Right atrium auricular region (tissue), 2 donors: ENCODE results near the gene CACNA2D2. TPM values are rescaled to one million over a fixed set of nuclear protein-coding genes. Genes with fewer than 3 reads are reported as not detected.

ENCODE experiments used
- DNase-seq: peaks from one replicate; pipeline ENCODE4 v3.0.0-alpha.2; 2019; ENCODE audit warnings: low spot score
- H3K27ac ChIP-seq, 2 donors: fragments of 200-600 bp; sonication (generic); 1 replicate in 1 of 2; 2 replicates in 1 of 2; pipeline ENCODE4 v1.5.1; 2016 to 2019
- H3K27me3 ChIP-seq, 2 donors: fragments of 200-600 bp; sonication (generic); one replicate each; pipeline versions ENCODE4 v1.5.1 to v1.6.0; 2017 to 2019
- H3K36me3 ChIP-seq: fragments of 200-600 bp; sonication (generic); one replicate; pipeline ENCODE4 v1.5.1; 2016
- H3K4me1 ChIP-seq, 2 donors: fragments of 200-600 bp; sonication (generic); one replicate each; pipeline versions ENCODE4 v1.5.1 to v1.6.0; 2017 to 2019
- H3K4me3 ChIP-seq, 2 donors: fragments of 200-600 bp; sonication (generic); 1 replicate in 1 of 2; 2 replicates in 1 of 2; pipeline ENCODE4 v1.5.1; 2017 to 2019; ENCODE audit warnings: mild to moderate bottlenecking in 1 of 2, moderate library complexity in 1 of 2
- H3K9me3 ChIP-seq, 2 donors: fragments of 200-600 bp; sonication (generic); one replicate each; pipeline ENCODE4 v1.5.1; 2019
- total RNA-seq, 2 donors: library from RNA; depleted of rRNA; stranded (reverse); fragments of >200 nt; gene quantifications; one replicate each; pipeline ENCODE4 v1.1.0, GENCODE V29; 2016
- TF ChIP-seq, protein P1 (sequence below), 2 donors: fragments of 200-600 bp; sonication (generic); IDR thresholded peaks; one replicate each; pipeline ENCODE4 v1.5.1; 2019; ENCODE audit warnings: antibody characterized with exemption in 2 of 2

The CACNA2D2 gene
- total RNA-seq, 2 donors from 2014 or later, result 3.7 to 6.2 TPM

DNA sequence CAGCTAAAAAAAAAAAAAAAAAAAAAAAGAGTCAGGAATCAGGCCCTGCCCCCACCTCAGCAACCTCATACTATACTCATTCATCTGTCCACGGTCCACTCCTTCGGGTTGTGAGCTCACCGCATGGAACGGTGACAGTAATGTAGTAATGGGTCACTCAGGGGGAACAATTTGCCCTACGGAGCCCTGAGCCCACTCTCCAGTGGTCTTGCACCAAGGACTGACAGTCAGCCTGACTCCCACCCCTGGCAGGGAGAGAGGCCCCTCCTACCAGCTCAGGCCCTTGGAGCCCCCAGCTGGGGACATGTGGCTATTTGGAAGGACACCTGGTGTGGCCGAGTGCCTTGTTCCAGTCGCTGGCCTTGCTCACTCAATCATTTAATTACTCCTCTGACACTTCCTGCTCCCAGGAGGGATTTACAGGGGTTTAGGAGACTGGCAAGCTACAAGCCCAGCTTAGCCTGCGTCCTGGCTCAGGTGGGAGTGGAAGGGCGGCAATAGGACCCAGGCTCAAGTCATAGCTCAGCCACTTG lies 19.9 kb upstream of the CACNA2D2 start:
- TF ChIP-seq, protein P1, sequence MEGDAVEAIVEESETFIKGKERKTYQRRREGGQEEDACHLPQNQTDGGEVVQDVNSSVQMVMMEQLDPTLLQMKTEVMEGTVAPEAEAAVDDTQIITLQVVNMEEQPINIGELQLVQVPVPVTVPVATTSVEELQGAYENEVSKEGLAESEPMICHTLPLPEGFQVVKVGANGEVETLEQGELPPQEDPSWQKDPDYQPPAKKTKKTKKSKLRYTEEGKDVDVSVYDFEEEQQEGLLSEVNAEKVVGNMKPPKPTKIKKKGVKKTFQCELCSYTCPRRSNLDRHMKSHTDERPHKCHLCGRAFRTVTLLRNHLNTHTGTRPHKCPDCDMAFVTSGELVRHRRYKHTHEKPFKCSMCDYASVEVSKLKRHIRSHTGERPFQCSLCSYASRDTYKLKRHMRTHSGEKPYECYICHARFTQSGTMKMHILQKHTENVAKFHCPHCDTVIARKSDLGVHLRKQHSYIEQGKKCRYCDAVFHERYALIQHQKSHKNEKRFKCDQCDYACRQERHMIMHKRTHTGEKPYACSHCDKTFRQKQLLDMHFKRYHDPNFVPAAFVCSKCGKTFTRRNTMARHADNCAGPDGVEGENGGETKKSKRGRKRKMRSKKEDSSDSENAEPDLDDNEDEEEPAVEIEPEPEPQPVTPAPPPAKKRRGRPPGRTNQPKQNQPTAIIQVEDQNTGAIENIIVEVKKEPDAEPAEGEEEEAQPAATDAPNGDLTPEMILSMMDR (IDR thresholded peaks at IDR 0.05), result no peak
- no peak for DNase-seq
- Histone ChIP-seq H3K36me3 (no peaks in the 10 kb centered on the region), H3K27me3 (no peaks in the 10 kb centered on the region), H3K9me3 (no peaks in the 10 kb centered on the region), H3K27ac (no peak overlapping the region), H3K4me1 (no peaks in the 10 kb centered on the region), H3K4me3 (no peak overlapping the region)

DNA sequence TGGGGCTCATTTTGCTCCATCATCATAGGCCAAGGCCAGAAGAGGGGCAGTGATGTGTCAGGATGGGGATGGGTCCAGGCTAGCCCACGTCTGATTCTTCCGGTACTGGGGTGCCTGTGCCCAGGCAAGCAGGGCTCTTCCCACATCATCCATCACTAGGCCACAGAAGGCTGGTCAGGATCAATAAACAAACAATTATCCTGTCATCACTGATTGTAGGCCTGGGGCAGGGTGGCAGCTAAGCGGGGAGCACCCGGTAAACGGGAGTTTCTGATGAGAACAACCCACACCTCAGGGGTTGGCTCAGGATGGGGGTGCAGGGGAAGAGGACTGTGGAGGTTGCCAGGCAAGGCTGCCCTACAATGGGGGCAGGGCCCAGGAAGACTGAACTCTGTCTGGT lies 18.1 kb upstream of the CACNA2D2 start:
- Histone ChIP-seq H3K27ac (no peak overlapping the region), H3K4me1 (peaks cover 0 to 6% of the 10 kb centered on the region in 2 donors), H3K27me3 (no peaks in the 10 kb centered on the region), H3K36me3 (no peaks in the 10 kb centered on the region), H3K9me3 (no peaks in the 10 kb centered on the region), H3K4me3 (no peak overlapping the region)
- TF ChIP-seq, protein P1 (IDR thresholded peaks at IDR 0.05), result no peak
- no peak for DNase-seq

DNA sequence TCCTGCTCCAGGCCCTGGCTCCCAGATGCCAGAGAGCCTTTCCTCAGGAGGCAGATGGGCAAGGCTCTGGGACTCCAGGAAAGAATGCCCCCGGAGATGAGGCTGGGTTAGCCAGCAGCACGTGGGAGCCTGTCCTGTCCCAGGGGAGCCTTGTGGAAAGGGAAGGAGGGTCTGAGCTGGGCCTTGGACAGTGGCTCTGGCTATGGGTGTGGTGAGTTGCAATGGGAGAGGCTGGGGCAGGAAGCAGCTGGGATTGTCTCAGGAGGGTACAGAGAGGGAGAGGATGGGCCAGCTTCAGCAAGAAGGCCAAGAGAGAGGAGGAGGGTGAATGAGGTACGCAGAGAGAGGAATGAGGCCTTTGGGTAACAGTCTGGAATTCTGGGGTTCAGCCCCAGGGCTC lies 17.4 kb upstream of the CACNA2D2 start:
- Histone ChIP-seq H3K36me3 (no peaks in the 10 kb centered on the region), H3K9me3 (no peaks in the 10 kb centered on the region), H3K27me3 (no peaks in the 10 kb centered on the region), H3K27ac (no peak overlapping the region), H3K4me3 (no peak overlapping the region), H3K4me1 (peaks cover 0 to 13% of the 10 kb centered on the region in 2 donors)
- DNase-seq, result no peak
- TF ChIP-seq, protein P1 (IDR thresholded peaks at IDR 0.05), result no peak

DNA sequence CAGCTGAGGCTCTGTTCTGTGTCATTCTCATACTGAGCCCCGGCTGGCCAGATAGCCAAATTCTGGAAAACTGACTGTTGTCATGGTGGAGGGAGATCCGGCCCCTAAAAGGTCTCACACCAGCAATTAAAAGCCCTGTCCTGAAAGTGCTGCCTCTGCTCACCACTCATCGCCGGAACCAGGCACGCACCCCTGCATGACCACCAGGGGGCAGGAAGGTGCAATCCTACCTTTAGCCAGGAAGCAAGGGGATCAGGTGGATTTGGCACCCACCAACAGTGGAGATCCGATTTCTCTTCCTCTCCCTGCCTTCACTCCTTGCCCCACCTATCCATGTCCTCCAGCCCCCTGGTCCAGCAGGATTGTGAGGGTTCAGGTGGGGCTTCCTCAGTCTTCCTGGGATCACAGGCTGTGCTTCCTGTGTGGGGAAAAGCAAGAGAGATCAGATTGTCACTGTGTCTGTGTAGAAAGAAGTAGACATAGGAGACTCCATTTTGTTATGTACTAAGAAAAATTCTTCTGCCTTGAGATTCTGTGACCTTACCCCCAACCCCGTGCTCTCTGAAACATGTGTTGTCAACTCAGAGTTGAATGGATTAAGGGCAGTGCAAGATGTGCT lies 16.1 kb upstream of the CACNA2D2 start:
- DNase-seq, result peak; percentile 71
- Histone ChIP-seq H3K27ac (no peak overlapping the region), H3K9me3 (no peaks in the 10 kb centered on the region), H3K4me1 (peaks cover 0 to 21% of the 10 kb centered on the region in 2 donors), H3K4me3 (no peak overlapping the region), H3K36me3 (no peaks in the 10 kb centered on the region), H3K27me3 (no peaks in the 10 kb centered on the region)
- TF ChIP-seq, protein P1 (IDR thresholded peaks at IDR 0.05), result peak; percentile 76 to 91

DNA sequence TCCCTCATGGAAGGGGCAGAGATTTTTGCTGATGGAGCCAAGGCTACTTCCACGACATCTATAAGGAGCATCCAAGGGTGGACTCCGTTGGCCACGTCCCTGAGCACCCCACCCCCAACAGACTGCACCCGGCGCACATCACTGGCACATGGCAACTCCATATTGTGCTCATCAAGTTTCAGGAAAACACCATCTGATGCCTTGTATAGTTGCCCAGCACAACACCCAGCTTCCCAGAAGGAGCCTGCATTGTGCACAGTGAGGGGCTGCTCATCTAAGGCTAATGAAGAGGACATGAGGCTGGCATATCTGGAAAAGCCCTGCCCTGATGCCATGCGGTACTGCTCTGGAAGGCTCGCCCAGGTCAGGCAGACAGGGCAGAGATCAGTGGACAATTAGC lies 15.0 kb upstream of the CACNA2D2 start:
- no peak overlapping the region for H3K4me3 ChIP-seq
- no peaks in the 10 kb centered on the region for H3K36me3 ChIP-seq
- DNase-seq, result no peak

More for the DNA sequence above, 15.0 kb upstream of the CACNA2D2 start:
- Histone ChIP-seq H3K4me1 (peaks cover 0 to 21% of the 10 kb centered on the region in 2 donors), H3K27ac (no peak overlapping the region), H3K9me3 (no peaks in the 10 kb centered on the region), H3K27me3 (no peaks in the 10 kb centered on the region)
- TF ChIP-seq, protein P1 (IDR thresholded peaks at IDR 0.05), result no peak
